ENCODE results near the gene KAT2A.

DNA sequence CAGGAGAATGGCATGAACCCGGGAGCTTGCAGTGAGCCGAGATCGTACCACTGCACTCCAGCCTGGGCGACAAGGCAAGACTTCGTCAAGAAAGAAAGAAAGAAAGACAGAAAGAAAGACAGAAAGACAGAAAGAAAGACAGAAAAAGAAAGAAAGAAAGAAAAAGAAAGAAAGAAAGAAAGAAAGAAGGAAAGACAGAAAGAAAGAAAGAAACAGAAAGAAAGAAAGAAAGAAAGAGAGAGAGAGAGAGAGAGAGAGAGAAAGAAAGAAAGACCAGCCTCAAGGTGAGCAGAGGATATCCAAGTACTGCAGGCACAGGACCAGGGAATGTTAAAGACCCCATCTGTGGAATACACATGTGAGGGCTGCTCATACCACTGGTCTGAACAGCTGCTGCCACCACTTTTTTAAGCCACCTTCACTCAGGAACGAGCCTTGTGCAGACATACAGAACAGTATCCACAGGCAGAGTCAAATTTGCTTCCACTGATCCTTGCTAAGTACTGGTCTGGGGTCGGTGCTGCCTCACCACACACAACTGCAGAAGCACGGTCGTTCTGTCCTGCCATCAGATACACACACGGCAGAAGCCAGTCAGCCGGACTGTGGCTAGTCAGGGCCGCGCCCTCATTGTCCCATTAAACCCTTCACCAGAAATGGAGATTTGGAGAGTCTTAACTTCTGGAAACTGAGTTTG lies 25.9 kb upstream of the KAT2A start:
- TF ChIP-seq, protein P1, sequence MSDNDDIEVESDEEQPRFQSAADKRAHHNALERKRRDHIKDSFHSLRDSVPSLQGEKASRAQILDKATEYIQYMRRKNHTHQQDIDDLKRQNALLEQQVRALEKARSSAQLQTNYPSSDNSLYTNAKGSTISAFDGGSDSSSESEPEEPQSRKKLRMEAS (IDR thresholded peaks at IDR 0.05), result no peak
- no peak for TF ChIP-seq RAD21 (IDR thresholded peaks at IDR 0.05; ENCODE audit: low read depth)
- no peak for TF ChIP-seq TAF1 (IDR thresholded peaks at IDR 0.05; ENCODE audit: low read depth)
